ENCODE data around the gene THEM5.
"Not testable (repeated sequence)": the region's sequence is repeated elsewhere in the genome, so short reads cannot be mapped to it uniquely, and the experiment has no call there.

Gene THEM5

GRCh38 chr1:151853411-151853943, at the start of gene THEM5:
Gene THEM5, minus strand, starts transcription at chr1:151853712. Its CDS starts 147 bp downstream, at chr1:151853565.
- DNase-seq, result no peak

- no peak for DNase-seq
Measured at GRCh38 chr1:151902858-151903257, 49.3 kb upstream of the THEM5 start.

- DNase-seq, result not testable (repeated sequence)
Measured at GRCh38 chr1:151900804-151901203, 47.3 kb upstream of the THEM5 start.

GRCh38 chr1:151898519-151898991, 45.0 kb upstream of the THEM5 start:
- DNase-seq, result no peak

- DNase-seq, result no peak
Measured at GRCh38 chr1:151897991-151898431, 44.5 kb upstream of the THEM5 start.

GRCh38 chr1:151893176-151893924, 39.8 kb upstream of the THEM5 start:
- DNase-seq, result no peak

- DNase-seq, result no peak
Measured at GRCh38 chr1:151892190-151892589, 38.7 kb upstream of the THEM5 start.

GRCh38 chr1:151891512-151891911, 38.0 kb upstream of the THEM5 start:
- no peak for DNase-seq

- no peak for DNase-seq
Measured at GRCh38 chr1:151888972-151889570, 35.6 kb upstream of the THEM5 start.

GRCh38 chr1:151887028-151887427, 33.5 kb upstream of the THEM5 start:
- DNase-seq, result no peak

- no peak for DNase-seq
Measured at GRCh38 chr1:151885479-151885878, 32.0 kb upstream of the THEM5 start.

GRCh38 chr1:151884879-151885278, 31.4 kb upstream of the THEM5 start:
- not testable (repeated sequence) for DNase-seq

GRCh38 chr1:151884445-151884844, 30.9 kb upstream of the THEM5 start:
- DNase-seq, result not testable (repeated sequence)

GRCh38 chr1:151883898-151884297, 30.4 kb upstream of the THEM5 start:
- DNase-seq, result not testable (repeated sequence)

GRCh38 chr1:151882918-151883317, 29.4 kb upstream of the THEM5 start:
- not testable (repeated sequence) for DNase-seq

GRCh38 chr1:151882466-151882865, 29.0 kb upstream of the THEM5 start:
- DNase-seq, result no peak

GRCh38 chr1:151881479-151881878, 28.0 kb upstream of the THEM5 start:
- DNase-seq, result peak; percentile 9

- DNase-seq, result no peak
Measured at GRCh38 chr1:151875419-151876097, 22.0 kb upstream of the THEM5 start.

- DNase-seq, result not testable (repeated sequence)
Measured at GRCh38 chr1:151872776-151873175, 19.3 kb upstream of the THEM5 start.

GRCh38 chr1:151871284-151872030, 17.9 kb upstream of the THEM5 start:
- no peak for DNase-seq

GRCh38 chr1:151868486-151868885, 15.0 kb upstream of the THEM5 start:
- no peak for DNase-seq

GRCh38 chr1:151867765-151868411, 14.4 kb upstream of the THEM5 start:
- DNase-seq, result no peak

Measured in DMS153 (cell line).